Small intestine (tissue), 7 donors: ENCODE data around the gene TSC22D2. TPM values are rescaled to one million over a fixed set of nuclear protein-coding genes. Genes with fewer than 3 reads are reported as not detected.
A peak's percentile ranks its signal among the peaks of the same experiment; 100 is the strongest.

Experiments
- DNase-seq, 2 donors: peaks; one replicate each; pipeline versions ENCODE4 v3.0.0 to v3.0.0-alpha.2; 2013
- FAIRE-seq: peaks from 2 replicates; lab custom pipeline; 2012; peaks lifted over from hg19 to GRCh38; lab: Jason Lieb, UNC
- H3K27ac ChIP-seq, 3 donors: one replicate each; pipeline ENCODE4 v1.5.1; 2013; ENCODE audit warnings: low read length in 2 of 3, mild to moderate bottlenecking in 2 of 3, control low read depth in 1 of 3, inconsistent platforms in 1 of 3, low read depth in 1 of 3, moderate library complexity in 1 of 3
- H3K27me3 ChIP-seq, 3 donors: one replicate each; pipeline ENCODE4 v1.6.1; 2013; ENCODE audit warnings: low read length in 3 of 3, inconsistent platforms in 1 of 3; ENCODE audit not compliant: control insufficient read depth in 3 of 3, insufficient read depth in 3 of 3
- H3K36me3 ChIP-seq, 3 donors: one replicate each; pipeline ENCODE4 v1.6.1; 2013; ENCODE audit warnings: low read length in 3 of 3, inconsistent platforms in 1 of 3, low read depth in 1 of 3, mild to moderate bottlenecking in 1 of 3, moderate library complexity in 1 of 3; ENCODE audit not compliant: control insufficient read depth in 3 of 3, insufficient read depth in 2 of 3
- H3K4me1 ChIP-seq, 3 donors: one replicate each; pipeline ENCODE4 v1.6.1; 2013; ENCODE audit warnings: low read length in 2 of 3, inconsistent platforms in 1 of 3, low read depth in 1 of 3, mild to moderate bottlenecking in 1 of 3, moderate library complexity in 1 of 3; ENCODE audit not compliant: control insufficient read depth in 3 of 3, insufficient read depth in 2 of 3
- H3K4me3 ChIP-seq, 3 donors: one replicate each; pipeline ENCODE4 v1.5.1; 2013; ENCODE audit warnings: low read length in 3 of 3, control low read depth in 1 of 3, inconsistent platforms in 1 of 3, low read depth in 1 of 3, mild to moderate bottlenecking in 1 of 3, moderate library complexity in 1 of 3
- H3K9me3 ChIP-seq, 2 donors: one replicate each; pipeline ENCODE4 v1.6.1; 2013; ENCODE audit warnings: low read depth in 1 of 2, low read length in 1 of 2; ENCODE audit not compliant: control insufficient read depth in 2 of 2, insufficient read depth in 1 of 2
- WGBS, 3 donors: extraction: QIAGEN DNeasy Blood & Tissue Kit; methylation state at CpG; one replicate each; pipeline ENCODE4 v1.1.7; 2013; 5-methylcytosine and 5-hydroxymethylcytosine counted together
- polyA plus RNA-seq, 4 donors: library from polyadenylated mRNA; stranded (reverse) in 3 of 4; unstranded in 1 of 4; fragments of 200-250 nt in 3 of 4; fragments of 120-200 nt in 1 of 4; gene quantifications; one replicate each; pipeline versions ENCODE4 v1.2.1 to v1.2.3, GENCODE V29; 2013
- donor health status: healthy with polysubstance abuse.
- donor health status: control.
- donor health status: control.
- donor health status: Bipolar disorder and iron deficiency.
- donor health status: healthy.

The TSC22D2 gene
- polyA plus RNA-seq, 4 donors: 5.9 to 48.7 (median 7.5) TPM

DNA sequence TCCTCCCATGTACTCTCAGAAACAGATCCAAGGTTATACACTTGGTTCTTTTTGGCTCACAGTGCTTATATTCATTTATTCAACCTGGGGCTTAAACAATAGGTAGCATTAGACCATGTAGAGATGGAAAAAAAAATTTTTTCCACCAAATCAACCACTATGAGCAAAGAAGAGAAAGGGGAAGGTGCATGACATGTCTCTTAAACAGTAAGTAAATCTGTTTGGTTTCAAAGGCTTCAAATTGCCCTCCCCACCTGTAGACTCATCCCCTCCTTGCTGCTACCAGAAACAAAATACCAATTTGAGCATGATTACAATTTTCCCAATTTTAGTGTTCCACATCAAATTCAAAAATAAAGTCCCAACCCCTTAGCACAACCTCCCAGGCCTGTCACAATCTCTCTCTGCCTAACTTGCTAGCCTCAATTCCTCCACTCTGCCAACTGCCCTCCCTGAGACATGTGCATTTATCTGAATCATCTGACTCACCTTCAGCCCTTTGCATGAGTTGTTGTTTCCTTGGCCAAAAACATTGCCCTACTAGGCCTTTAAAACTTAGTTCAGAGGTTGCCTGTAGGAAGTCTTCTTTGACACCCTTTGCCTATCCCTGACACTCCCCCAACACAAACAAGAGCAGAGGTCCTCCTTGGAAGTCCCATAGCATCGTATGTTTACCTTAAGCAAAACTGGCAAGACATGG, 30.3 kb upstream of the TSC22D2 start:
- 24 to 65% (median 50%) methylated on average over 1 of the region's 1 CpG for WGBS, 3 donors
- Histone ChIP-seq H3K27ac (no peak overlapping the region), H3K9me3 (no peaks in the 10 kb centered on the region), H3K4me1 (peaks cover 0 to 14% (median 0%) of the 10 kb centered on the region in 3 donors), H3K4me3 (no peak overlapping the region), H3K36me3 (no peaks in the 10 kb centered on the region), H3K27me3 (no peaks in the 10 kb centered on the region)
- no peak for DNase-seq
- FAIRE-seq: no peak

DNA sequence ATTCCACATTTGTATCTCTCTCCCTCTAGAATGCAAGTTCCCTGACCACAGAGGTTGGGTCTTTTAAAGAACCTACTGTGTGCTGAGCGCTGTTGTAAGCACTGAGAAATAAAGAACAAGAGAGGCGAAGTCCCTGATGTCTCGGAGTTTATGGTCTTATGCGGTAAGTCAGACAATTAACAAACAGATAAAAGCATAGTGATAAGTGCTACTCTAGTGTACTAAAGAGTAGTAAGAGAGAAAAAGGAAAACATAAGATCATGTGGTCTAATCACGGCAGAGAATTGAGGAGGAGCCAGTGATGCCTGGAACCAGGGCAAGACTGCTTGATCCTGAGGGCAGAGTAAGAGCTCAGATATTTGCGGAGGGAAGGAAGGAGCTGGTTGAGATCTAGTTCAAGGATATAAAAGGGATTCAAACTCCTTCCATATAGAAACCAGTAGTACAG, 29.8 kb upstream of the TSC22D2 start:
- H3K9me3 ChIP-seq: no peaks in the 10 kb centered on the region
- DNase-seq: peak in 1 of 2 donors; percentile 50

DNA sequence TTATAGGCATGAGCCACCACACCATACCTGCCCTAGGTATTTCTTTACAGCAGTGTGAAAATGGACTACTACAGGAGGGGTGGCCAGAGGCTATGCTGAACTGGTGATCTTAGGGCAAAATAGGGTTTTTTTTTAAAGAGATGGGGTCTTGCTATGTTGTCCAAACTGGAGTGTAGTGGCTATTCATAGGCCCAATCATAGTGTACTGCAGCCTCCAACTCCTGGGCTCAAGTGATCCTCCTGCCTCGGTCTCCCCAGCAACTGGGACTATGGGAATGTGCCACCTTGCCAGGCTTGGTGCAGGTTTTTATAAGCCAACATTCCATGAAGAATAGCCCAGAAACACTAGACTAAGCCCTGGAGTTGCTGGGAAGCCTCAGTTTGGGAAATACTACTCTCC, 28.6 kb upstream of the TSC22D2 start:
- no peak overlapping the region for H3K27ac ChIP-seq
- peaks cover 0 to 14% (median 0%) of the 10 kb centered on the region in 3 donors for H3K4me1 ChIP-seq
- no peaks in the 10 kb centered on the region for H3K27me3 ChIP-seq
- no peaks in the 10 kb centered on the region for H3K36me3 ChIP-seq
- no peak overlapping the region for H3K4me3 ChIP-seq
- no peak for FAIRE-seq
- 95 to 100% (median 95%) methylated on average over 1 of the region's 1 CpG for WGBS, 3 donors
- H3K9me3 ChIP-seq: no peaks in the 10 kb centered on the region
- no peak for DNase-seq

More for the DNA sequence above, 29.8 kb upstream of the TSC22D2 start:
- H3K4me1 ChIP-seq: peaks cover 0 to 14% (median 0%) of the 10 kb centered on the region in 3 donors
- no peak overlapping the region for H3K4me3 ChIP-seq
- H3K27me3 ChIP-seq: no peaks in the 10 kb centered on the region
- no peak overlapping the region for H3K27ac ChIP-seq
- WGBS, 3 donors: 69 to 84% (median 74%) methylated on average over 6 of the region's 6 CpGs
- no peaks in the 10 kb centered on the region for H3K36me3 ChIP-seq
- FAIRE-seq: no peak

DNA sequence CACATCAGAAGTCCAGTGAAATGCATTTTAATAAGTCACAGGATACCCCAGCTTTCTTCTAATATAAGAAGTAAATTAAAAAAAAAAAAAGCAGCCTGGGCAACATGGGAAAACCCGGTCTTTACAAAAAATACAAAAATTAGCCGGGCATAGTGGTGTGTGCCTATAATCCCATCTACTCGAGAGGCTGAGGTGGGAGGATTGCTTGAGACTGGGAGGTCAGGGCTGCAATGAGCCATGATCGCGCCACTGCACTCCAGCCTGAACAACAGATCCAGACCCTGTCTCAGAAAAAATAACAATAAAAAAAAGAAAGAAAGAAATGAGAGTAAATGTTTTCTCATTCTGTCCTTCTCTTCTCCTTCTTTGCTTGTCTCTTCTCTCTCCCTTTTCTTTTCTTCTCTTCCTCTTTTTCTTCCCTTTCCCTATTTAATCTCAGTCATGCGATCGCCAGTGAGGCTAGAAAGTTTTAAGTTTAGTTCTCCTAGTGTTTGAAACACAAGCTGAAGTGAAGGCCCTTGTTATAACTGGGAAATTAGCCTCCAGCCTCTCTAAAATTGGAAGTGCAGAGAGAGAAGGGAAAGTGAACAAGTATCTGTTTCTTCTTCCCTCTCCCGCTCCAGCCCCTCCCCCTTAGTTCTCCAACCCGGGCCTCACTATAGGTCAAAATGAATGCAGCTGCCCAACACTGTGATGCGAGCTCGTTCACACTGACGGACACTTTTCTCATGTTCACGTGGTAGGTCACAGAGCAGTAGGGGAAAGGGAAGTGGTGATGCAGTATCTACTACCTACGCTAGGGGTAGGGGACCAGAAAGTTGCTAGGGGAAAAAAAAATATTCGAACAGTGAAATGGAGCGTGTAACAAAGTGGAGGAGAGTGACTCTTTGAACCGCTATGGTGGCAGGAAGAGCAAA, 23.5 kb upstream of the TSC22D2 start:
- no peaks in the 10 kb centered on the region for H3K27me3 ChIP-seq
- DNase-seq (peak in 1 of 2 donors; percentile 69), FAIRE-seq (no peak)
- no peak overlapping the region for H3K27ac ChIP-seq
- 56 to 79% (median 68%) methylated on average over 17 of the region's 17 CpGs for WGBS, 3 donors
- H3K4me1 ChIP-seq: peaks cover 0 to 7% (median 0%) of the 10 kb centered on the region in 3 donors
- H3K4me3 ChIP-seq: peak overlapping the region in 1 of 3 donors; percentile 8
- H3K9me3 ChIP-seq: no peaks in the 10 kb centered on the region
- H3K36me3 ChIP-seq: no peaks in the 10 kb centered on the region

DNA sequence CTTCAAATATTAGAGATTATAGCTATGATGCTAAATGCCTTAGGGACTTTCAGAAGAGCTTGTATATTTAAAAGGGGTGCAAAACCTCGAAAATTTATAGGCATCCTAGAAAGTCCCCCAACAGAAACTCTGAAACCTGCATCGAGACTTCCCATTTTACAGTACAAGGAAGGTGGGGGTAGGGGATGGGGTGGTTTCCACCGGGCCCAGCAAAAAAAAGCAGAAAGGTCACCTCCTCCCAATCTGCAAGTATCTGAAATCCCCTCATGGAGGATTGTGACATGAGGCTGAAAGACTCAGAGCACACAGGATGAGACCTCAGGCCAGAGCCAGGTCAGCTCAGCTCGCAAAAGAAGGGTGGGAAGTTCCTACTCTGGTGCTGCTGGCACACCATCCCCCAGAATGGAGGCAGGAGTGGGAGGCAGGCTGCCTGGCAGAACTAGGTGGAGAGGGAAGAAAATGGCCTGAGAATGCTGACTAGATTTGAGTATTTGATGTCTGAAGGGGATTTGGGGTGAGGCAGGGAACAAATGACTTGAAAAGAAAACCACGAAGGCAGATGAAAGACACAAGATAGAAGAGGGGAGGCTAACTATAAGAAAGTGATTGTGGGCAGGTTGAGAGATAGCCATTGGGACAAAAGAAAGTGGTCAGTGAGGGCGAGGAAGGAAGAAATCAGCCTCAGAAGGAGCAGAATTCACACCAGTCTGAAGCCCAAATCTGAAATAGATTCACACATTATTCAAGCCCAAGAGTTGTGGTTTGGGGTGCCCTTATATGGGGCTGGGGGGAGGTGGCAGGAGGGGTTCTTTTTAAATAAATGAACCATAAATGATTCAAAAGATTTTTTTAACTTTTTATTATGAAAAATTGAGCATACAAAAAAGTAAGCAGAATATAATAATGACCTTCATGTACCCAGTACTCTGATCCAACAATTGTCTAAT, 22.5 kb upstream of the TSC22D2 start:
- peaks cover 0 to 7% (median 0%) of the 10 kb centered on the region in 3 donors for H3K4me1 ChIP-seq
- WGBS, 3 donors: 68 to 84% (median 71%) methylated on average over 6 of the region's 6 CpGs
- H3K36me3 ChIP-seq: no peaks in the 10 kb centered on the region
- peak overlapping the region in 1 of 3 donors; percentile 11 for H3K27ac ChIP-seq
- no peak for DNase-seq
- FAIRE-seq: no peak
- no peaks in the 10 kb centered on the region for H3K27me3 ChIP-seq
- H3K9me3 ChIP-seq: no peaks in the 10 kb centered on the region
- H3K4me3 ChIP-seq: no peak overlapping the region

DNA sequence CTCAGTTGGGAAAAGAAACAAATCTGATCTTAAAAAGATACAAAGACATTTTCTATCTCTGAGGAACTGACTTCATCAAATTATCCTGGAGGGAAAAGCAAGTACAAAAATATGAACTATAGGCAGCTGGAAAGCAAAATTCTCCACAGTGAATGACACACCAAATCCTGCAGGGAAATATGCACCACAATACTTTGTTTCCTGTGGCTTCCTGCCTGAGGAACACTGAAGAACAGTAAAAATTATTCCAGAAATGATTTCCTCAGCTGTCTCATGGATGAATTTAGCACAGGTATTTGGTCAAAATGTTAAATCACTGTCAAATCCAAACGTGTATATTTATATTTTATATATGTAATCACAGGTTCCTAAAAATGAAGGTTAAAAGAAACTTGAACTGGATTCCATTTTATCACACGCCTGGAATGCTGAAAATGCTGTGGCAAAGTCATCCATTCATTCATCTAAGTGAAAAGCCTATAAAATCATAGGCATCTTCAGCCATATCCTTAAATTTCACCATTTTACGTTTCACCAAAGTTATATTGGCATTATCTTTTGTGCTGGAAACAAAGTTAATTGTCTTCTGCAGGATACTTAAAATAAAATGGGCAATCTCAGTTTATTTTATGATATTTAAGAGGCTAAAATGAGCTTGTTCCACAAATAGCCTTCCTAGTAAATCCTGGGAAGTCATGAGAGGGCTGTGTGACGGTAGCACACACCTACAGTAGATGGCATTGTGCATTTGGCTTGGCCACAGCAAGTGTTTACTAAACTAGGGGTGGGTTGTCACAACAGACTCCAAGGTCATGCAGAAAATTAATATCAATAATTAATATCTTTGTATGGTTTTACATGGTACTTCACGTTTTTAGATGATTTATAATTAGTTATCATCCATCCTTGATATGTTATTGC, 19.3 kb upstream of the TSC22D2 start:
- H3K9me3 ChIP-seq: no peaks in the 10 kb centered on the region
- no peaks in the 10 kb centered on the region for H3K27me3 ChIP-seq
- no peak overlapping the region for H3K27ac ChIP-seq
- H3K36me3 ChIP-seq: no peaks in the 10 kb centered on the region
- no peak overlapping the region for H3K4me3 ChIP-seq
- 78 to 86% (median 83%) methylated on average over 5 of the region's 5 CpGs for WGBS, 3 donors
- DNase-seq: no peak
- FAIRE-seq: no peak
- H3K4me1 ChIP-seq: peaks cover 0 to 7% (median 0%) of the 10 kb centered on the region in 3 donors

DNA sequence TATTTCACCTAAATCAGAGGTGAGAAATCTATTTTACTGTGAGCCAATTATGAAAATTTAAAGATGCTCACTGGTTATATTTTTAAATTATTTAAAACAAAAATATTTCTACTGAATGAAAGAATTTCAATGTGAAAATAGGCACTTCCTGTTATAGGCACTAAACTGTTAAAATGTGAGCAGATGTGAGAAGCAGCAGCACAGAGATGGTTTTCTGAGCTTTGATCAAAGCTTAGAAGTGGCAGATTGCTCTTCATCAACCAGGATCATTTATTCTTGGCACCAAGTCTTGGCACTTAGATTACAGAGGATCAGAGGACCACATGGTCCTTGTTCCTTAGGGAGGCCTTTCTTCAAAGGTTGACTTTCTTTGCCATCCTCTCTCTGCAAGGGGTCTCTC, 18.0 kb upstream of the TSC22D2 start:
- H3K4me1 ChIP-seq: peaks cover 0 to 5% (median 0%) of the 10 kb centered on the region in 3 donors
- FAIRE-seq (no peak), DNase-seq (no peak)
- no peak overlapping the region for H3K4me3 ChIP-seq
- H3K27ac ChIP-seq: no peak overlapping the region
- H3K36me3 ChIP-seq: no peaks in the 10 kb centered on the region
- H3K9me3 ChIP-seq: no peaks in the 10 kb centered on the region
- no peaks in the 10 kb centered on the region for H3K27me3 ChIP-seq
